Skeletal muscle tissue (tissue), 4 donors: ENCODE results near the gene KRTAP4-7. TPM values are rescaled to one million over a fixed set of nuclear protein-coding genes. Genes with fewer than 3 reads are reported as not detected.
"Not testable (repeated sequence)": the region's sequence is repeated elsewhere in the genome, so short reads cannot be mapped to it uniquely, and the experiment has no call there.

ENCODE experiments used
- H3K27ac ChIP-seq: one replicate; pipeline ENCODE4 v1.7.0; 2013; ENCODE audit warnings: mild to moderate bottlenecking, low read depth, low read length, inconsistent platforms
- H3K27me3 ChIP-seq, 3 donors: one replicate each; pipeline ENCODE4 v1.7.0; 2013; ENCODE audit warnings: low read length in 3 of 3; ENCODE audit not compliant: control insufficient read depth in 3 of 3, insufficient read depth in 3 of 3
- H3K36me3 ChIP-seq, 3 donors: one replicate each; pipeline ENCODE4 v1.7.0; 2013; ENCODE audit warnings: low read length in 3 of 3; ENCODE audit not compliant: control insufficient read depth in 3 of 3, insufficient read depth in 3 of 3
- H3K4me1 ChIP-seq, 3 donors: one replicate each; pipeline ENCODE4 v1.7.0; 2013; ENCODE audit warnings: low read length in 3 of 3, mild to moderate bottlenecking in 3 of 3; ENCODE audit not compliant: control insufficient read depth in 3 of 3, insufficient read depth in 3 of 3
- H3K4me3 ChIP-seq, 3 donors: one replicate each; pipeline ENCODE4 v1.7.0; 2013; ENCODE audit warnings: low read length in 3 of 3
- H3K9ac ChIP-seq, 3 donors: one replicate each; pipeline ENCODE4 v1.7.0; 2013; ENCODE audit warnings: low read length in 3 of 3, mild to moderate bottlenecking in 3 of 3, moderate library complexity in 2 of 3, low read depth in 1 of 3
- H3K9me3 ChIP-seq, 3 donors: one replicate each; pipeline ENCODE4 v1.7.0; 2013; ENCODE audit warnings: low read length in 3 of 3; ENCODE audit not compliant: control insufficient read depth in 3 of 3
- total RNA-seq: library from RNA; depleted of rRNA; stranded (reverse); fragments of >200 nt; gene quantifications from one replicate; pipeline ENCODE4 v1.2.3, GENCODE V29; 2014
- donor health status: Osteomylitis.

The KRTAP4-7 gene
- total RNA-seq, 1 donor from 2014 or later, result not detected

DNA sequence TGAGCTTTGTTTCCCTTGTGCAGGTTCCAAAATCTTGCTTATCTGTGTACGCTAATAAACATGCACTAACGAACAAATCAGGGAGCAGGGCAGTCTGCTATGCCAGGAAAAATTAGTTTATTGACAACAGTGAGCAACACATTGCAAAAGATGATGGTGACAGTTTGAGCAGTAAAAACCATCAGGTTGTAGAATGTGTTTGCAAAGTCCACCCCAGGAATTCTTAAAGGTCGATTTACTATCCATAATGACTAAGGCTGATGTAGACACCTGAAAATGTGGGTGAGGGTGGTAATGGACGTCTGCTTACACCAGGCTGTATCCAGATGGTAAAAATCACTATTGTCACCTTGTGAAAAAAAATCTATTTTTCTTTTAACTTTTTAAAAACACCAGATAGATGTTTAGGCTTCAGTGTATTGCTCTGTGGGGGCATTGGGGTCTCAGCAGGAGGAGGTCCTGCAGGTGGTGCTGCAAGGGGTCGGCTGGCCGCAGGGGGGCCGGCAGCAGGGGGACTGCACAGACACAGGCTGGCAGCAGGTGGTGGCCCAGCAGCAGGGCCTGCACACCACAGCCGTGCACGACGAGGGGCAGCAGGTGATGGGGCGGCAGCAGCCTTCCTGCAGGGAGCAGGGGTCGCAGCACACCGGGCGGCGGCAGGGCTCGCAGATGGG lies 18.8 kb upstream of the KRTAP4-7 start:
- H3K4me1 ChIP-seq, H3K4me3 ChIP-seq, H3K36me3 ChIP-seq, H3K9ac ChIP-seq, H3K27ac ChIP-seq, H3K9me3 ChIP-seq: not testable (repeated sequence)
- H3K27me3 ChIP-seq, result peaks cover 5 to 12% (median 9%) of the 10 kb centered on the region in 3 donors

DNA sequence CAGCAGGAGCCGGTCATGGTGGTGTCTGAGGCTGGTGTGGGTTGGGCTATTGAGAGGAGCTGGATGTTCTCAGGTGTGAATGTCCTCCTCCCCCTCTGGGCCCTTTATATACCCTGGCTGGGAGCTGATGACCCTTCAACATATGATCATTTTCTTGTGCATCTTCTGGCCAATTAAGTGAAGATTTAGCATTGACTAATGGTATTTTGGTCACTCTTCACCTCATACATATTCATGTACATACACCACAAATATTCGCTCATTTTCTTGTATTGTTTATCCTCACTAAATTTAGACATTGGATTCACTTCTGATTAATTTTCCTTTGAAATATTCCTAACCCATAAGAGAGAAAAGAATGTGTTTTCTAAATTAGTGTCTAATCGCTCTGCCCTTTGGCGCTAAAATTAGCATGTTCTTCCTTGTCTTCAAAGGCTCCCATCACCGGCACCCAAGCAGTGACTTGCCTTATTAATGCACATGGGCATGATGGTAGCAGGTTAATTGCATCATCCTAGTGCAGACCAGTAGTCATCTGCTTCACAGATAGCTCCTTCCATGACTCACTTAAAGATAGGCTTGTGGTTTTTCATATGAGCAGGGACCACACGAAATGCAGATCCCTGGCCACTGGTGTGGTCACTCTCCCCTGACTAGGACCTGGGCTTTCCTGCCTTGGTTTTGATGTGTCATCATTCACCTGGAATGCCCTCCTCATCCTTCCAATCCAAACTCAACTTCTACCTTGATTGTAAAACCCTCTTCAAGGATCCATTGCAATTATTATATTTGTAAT lies 17.9 kb upstream of the KRTAP4-7 start, which contains the start of gene KRTAP2-4:
KRTAP2-4 (minus strand) TSS at position 51 of the 796 bp plus-strand sequence; CDS start at position 17, 34 bp downstream.
- Histone ChIP-seq H3K9me3 (no peaks in the 10 kb centered on the region), H3K27ac (no peak within 1 kb of the TSS), H3K36me3 (no peaks in the 10 kb centered on the region), H3K4me1 (no peaks in the 10 kb centered on the region), H3K27me3 (peaks cover 3 to 9% (median 7%) of the 10 kb centered on the region in 3 donors), H3K4me3 (no peak within 1 kb of the TSS), H3K9ac (no peak within 1 kb of the TSS)

GRCh38 chr17:41067281-41067680 lies 16.7 kb upstream of the KRTAP4-7 start:
- H3K9me3 ChIP-seq, result no peaks in the 10 kb centered on the region
- H3K36me3 ChIP-seq, result no peaks in the 10 kb centered on the region
- no peak overlapping the region for H3K4me3 ChIP-seq
- peaks cover 6 to 9% (median 7%) of the 10 kb centered on the region in 3 donors for H3K27me3 ChIP-seq
- H3K27ac ChIP-seq, result no peak overlapping the region
- no peaks in the 10 kb centered on the region for H3K4me1 ChIP-seq
- H3K9ac ChIP-seq, result no peak overlapping the region

DNA sequence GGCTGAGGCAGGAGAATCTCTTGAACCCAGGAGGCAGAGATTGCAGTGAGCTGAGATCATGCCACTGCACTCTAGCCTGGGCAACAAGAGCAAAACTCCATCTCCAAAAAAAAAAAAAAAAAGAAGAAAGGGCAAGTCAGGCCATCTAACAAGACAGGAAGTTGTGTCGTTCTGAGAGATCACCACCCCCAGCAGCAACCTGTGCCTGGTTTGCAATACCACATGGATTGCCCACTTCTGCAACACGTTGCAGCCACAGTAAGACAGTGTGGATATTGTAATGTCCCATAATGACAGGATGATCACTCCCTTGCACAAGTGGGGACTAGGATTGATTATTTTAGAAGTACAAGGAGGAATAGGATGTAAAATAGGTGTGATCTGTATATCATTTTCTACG lies 14.9 kb upstream of the KRTAP4-7 start:
- no peak overlapping the region for H3K9ac ChIP-seq

GRCh38 chr17:41071606-41072360 lies 12.2 kb upstream of the KRTAP4-7 start:
- Histone ChIP-seq H3K4me1 (no peaks in the 10 kb centered on the region), H3K27me3 (peaks cover 0 to 6% (median 6%) of the 10 kb centered on the region in 3 donors), H3K36me3 (no peaks in the 10 kb centered on the region), H3K4me3 (no peak overlapping the region), H3K9me3 (no peaks in the 10 kb centered on the region), H3K27ac (no peak overlapping the region), H3K9ac (no peak overlapping the region)

More for the DNA sequence above, 14.9 kb upstream of the KRTAP4-7 start:
- Histone ChIP-seq H3K27ac (no peak overlapping the region), H3K4me1 (no peaks in the 10 kb centered on the region), H3K36me3 (no peaks in the 10 kb centered on the region), H3K9me3 (no peaks in the 10 kb centered on the region), H3K27me3 (peaks cover 3 to 6% (median 3%) of the 10 kb centered on the region in 3 donors), H3K4me3 (no peak overlapping the region)

DNA sequence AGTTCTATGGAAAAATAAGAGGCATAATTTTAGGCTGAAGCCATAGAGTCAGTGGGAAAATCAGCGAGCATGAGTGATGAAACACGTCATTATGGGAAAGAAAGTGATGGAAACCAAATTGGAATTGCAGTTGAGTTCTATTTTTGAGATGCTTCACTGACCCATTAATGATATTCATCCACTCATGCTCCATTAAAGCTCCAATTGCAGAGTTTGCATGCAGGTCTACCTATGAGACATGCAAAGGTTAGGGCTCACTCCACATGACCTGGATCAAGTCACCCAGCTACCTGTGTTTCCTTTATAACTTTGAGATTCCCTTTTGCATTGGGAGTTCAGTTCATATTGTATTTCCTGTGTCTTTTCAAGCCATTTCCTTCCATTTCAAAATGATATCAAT lies 10.3 kb upstream of the KRTAP4-7 start:
- H3K27ac ChIP-seq, result no peak overlapping the region
- no peaks in the 10 kb centered on the region for H3K9me3 ChIP-seq
- no peak overlapping the region for H3K9ac ChIP-seq
- no peak overlapping the region for H3K4me3 ChIP-seq
- peaks cover 0 to 6% (median 6%) of the 10 kb centered on the region in 3 donors for H3K27me3 ChIP-seq
- H3K36me3 ChIP-seq, result no peaks in the 10 kb centered on the region
- no peaks in the 10 kb centered on the region for H3K4me1 ChIP-seq

- H3K27ac ChIP-seq, result no peak overlapping the region
- no peak overlapping the region for H3K4me3 ChIP-seq
- no peaks in the 10 kb centered on the region for H3K9me3 ChIP-seq
- no peak overlapping the region for H3K9ac ChIP-seq
- H3K36me3 ChIP-seq, result no peaks in the 10 kb centered on the region
- peaks cover 0 to 6% (median 6%) of the 10 kb centered on the region in 3 donors for H3K27me3 ChIP-seq
- H3K4me1 ChIP-seq, result no peaks in the 10 kb centered on the region
Observed at GRCh38 chr17:41076788-41077187, 7.2 kb upstream of the KRTAP4-7 start.

GRCh38 chr17:41082626-41083025 lies 1.3 kb upstream of the KRTAP4-7 start:
- H3K27me3 ChIP-seq, result no peaks in the 10 kb centered on the region
- H3K4me1 ChIP-seq, result no peaks in the 10 kb centered on the region
- no peak overlapping the region for H3K9ac ChIP-seq
- no peak overlapping the region for H3K4me3 ChIP-seq
- no peak overlapping the region for H3K27ac ChIP-seq
- H3K9me3 ChIP-seq, result no peaks in the 10 kb centered on the region
- no peaks in the 10 kb centered on the region for H3K36me3 ChIP-seq

DNA sequence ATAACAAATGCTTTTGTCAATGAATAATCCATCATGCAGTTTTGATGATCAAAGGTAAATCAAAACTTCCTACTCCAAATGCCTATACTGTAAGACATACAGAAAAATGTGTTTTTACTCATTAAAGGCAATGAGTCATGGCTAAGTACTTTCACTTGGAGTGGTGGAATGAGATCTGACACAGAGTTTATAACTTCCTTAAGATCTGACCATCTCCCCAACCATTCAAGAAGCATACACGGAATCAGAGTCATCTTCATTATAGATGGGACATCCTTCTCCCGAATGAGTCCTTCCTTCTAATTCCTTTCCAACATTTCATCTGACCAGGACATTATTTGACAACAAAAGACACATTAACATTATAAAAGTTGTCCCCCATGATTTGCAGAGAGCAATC lies 523 bp upstream of the KRTAP4-7 start:
- not testable (repeated sequence) for H3K9me3 ChIP-seq, H3K4me3 ChIP-seq, H3K36me3 ChIP-seq, H3K27ac ChIP-seq, H3K9ac ChIP-seq, H3K4me1 ChIP-seq, H3K27me3 ChIP-seq
